HCT116 (cell line): Measurements from ENCODE around the gene CPA2.

ENCODE experiments used
- CTCF ChIP-seq, 3 experiments: fragments of 200-600 bp in 1 of 3; sonication (generic) in 1 of 3; IDR thresholded peaks in 2 of 3; conservative IDR thresholded peaks in 1 of 3; 2 replicates each; pipeline ENCODE4 v1.5.1; 2012 to 2017; ENCODE audit warnings: low read depth in 2 of 3, low read length in 2 of 3, antibody characterized with exemption in 1 of 3, borderline replicate concordance in 1 of 3, control low read depth in 1 of 3, mild to moderate bottlenecking in 1 of 3, mixed read lengths in 1 of 3, mixed run types in 1 of 3, moderate library complexity in 1 of 3; ENCODE audit not compliant: insufficient read depth in 1 of 3
- ELF1 ChIP-seq: IDR thresholded peaks from 2 replicates; pipeline ENCODE4 v1.6.1; 2012; ENCODE audit warnings: low read depth, borderline replicate concordance
- POLR2A ChIP-seq: IDR thresholded peaks from 2 replicates; pipeline ENCODE4 v1.7.0; 2011; ENCODE audit warnings: borderline replicate concordance; ENCODE audit not compliant: insufficient read depth, insufficient read length; ENCODE audit errors: extremely low read depth
- POLR2AphosphoS5 ChIP-seq: IDR thresholded peaks from 2 replicates; pipeline ENCODE4 v1.6.1; 2011; ENCODE audit warnings: mild to moderate bottlenecking, low read depth, low read length, moderate library complexity
- RAD21 ChIP-seq: IDR thresholded peaks from 2 replicates; pipeline ENCODE4 v1.6.1; 2012; ENCODE audit warnings: low read depth, mild to moderate bottlenecking
- REST ChIP-seq: IDR thresholded peaks from 2 replicates; pipeline ENCODE4 v1.6.1; 2012; ENCODE audit warnings: low read depth

- TF ChIP-seq CTCF (IDR thresholded peaks at IDR 0.05 in 2 of 3, conservative IDR thresholded peaks at IDR 0.05 in 1 of 3; ENCODE audit: borderline replicate concordance in 1 of 3, insufficient read depth in 1 of 3, low read depth in 2 of 3, low read length in 2 of 3) (no peak), RAD21 (no peak), REST (no peak), POLR2A (no peak), ELF1 (no peak), POLR2AphosphoS5 (no peak)
These were observed 46.8 kb upstream of the CPA2 start for GRCh38 chr7:130219871-130220270.
